Stimulated activated CD8-positive, alpha-beta memory T cell treated with anti-CD3 and anti-CD28 coated beads, Interleukin-4, amount 100 ng/mL, for 1 hour (primary cell): ENCODE measurements around the gene TMEM116.
"Not testable (repeated sequence)": the region's sequence is repeated elsewhere in the genome, so short reads cannot be mapped to it uniquely, and the experiment has no call there.

Experiments used
- DNase-seq, 2 donors: peaks; one replicate each; pipeline ENCODE4 v3.0.0-alpha.2; 2020; ENCODE audit warnings: low read depth in 2 of 2, low spot score in 1 of 2

Gene TMEM116

GRCh38 chr12:112012775-112013600 is at the start of gene TMEM116, which contains the start of gene ERP29:
Gene TMEM116 (minus strand): TSS chr12:112013165. CDS start chr12:112005270, 7,895 bp downstream.
Gene ERP29 (plus strand): TSS chr12:112013426. CDS start chr12:112013466, 40 bp downstream.
- peak; percentile 100 for DNase-seq

DNA sequence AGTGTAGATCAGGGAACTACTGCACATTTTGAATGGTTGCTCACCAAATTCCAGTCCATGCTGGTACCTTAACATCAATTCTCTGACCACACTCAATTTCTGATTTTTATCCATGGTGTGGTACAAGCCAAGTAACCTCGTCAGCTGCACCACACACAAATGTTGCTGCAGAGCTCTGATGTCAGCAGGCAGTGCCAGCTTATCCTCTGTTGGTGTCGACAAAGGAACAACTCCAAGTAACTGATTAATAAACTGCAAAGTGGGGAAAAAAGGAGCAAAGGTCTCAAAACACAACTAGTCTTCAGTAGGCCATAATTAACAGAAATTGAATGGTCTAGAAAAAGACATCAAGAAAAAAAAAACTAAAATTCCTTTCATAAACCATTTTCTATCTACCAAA is 48.2 kb upstream of the TMEM116 start:
- no peak for DNase-seq

DNA sequence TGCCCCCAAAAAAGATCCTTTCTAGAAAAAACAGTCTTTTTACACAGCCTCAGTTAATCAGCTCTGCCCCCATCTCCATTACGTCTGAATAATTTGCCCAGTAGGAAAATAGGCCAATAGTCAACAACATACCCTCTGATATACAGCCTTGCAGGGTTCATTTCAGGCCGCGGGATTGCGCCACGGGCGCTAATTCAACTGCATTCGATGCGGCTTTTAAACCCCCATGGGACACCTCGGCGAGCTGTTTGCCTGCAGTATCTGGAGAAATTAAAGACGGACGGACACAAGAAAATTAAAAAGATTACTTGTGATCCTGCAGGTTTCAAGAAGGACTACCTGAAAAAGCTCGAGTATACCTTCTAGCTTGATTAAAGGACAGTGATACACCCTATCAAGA is 36.4 kb upstream of the TMEM116 start:
- no peak for DNase-seq

GRCh38 chr12:112046003-112046402 is 33.0 kb upstream of the TMEM116 start:
- no peak for DNase-seq

GRCh38 chr12:112036614-112037013 is 23.6 kb upstream of the TMEM116 start:
- DNase-seq: not testable (repeated sequence)

GRCh38 chr12:112035219-112035785 is 22.3 kb upstream of the TMEM116 start:
- no peak for DNase-seq

DNA sequence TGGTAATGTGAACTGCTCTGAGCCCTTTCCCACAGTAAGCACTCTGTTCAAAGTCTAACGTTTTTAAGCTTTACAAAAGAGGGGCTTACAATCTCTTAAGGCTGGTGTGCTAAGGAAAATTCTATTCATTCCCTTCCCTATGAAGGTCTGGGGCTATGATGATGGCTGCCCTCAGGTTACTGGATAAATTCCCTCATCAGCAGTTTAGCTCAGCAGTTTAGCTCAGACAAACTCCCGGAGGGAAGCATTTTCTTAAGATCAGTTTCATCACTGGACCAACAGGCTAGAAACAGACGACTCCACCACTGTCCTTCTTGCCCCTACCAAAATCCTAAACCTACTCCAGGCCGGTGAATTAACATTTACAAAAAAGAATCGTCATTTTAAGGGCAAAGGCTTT is 19.3 kb upstream of the TMEM116 start:
- no peak for DNase-seq

DNA sequence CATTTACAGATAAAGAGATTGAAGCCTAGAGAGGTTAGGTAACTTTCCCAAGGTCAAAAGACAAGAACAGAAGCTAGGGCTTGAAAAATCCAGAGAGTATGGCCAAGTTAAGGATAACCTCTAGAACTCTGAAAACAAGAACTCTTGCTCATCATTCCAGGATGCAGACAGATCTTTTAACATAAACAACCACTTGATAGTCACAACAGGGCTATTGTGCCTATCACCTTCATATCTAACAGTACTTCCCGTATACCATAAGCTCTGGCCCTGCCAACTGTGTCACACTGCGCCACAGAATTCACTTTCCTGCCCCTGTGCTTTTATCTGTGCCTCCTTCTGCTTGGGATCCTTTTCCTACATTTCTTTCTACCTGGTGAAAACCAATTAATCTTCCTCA is 18.5 kb upstream of the TMEM116 start:
- no peak for DNase-seq

GRCh38 chr12:112029301-112029700 is 16.3 kb upstream of the TMEM116 start:
- DNase-seq: no peak

DNA sequence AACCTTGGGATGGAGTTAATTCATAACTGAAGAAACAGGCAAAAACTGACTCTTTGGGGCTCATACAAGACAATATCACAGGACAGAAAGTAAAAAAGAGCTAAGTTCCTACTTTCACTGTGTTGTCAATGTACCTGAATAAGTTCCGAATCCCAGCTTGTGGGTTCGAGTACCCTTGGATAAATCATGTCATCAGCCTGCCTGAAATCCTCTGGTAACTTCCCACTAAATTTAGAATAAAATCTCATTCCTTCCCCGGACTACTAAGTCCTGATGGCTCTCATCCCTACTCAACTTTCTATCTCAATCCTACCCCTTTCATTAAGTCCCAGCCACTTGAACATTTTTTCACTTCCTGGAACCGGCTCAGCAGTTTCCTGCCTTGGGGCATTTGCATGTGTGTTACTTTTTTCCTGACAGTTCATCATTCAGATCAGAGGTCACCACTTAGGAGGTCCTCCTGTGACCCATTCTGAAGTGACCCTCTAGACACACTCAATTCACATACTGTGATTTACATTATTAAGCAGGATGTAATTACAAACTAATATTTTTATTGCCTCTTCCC is 12.9 kb upstream of the TMEM116 start:
- DNase-seq: no peak

DNA sequence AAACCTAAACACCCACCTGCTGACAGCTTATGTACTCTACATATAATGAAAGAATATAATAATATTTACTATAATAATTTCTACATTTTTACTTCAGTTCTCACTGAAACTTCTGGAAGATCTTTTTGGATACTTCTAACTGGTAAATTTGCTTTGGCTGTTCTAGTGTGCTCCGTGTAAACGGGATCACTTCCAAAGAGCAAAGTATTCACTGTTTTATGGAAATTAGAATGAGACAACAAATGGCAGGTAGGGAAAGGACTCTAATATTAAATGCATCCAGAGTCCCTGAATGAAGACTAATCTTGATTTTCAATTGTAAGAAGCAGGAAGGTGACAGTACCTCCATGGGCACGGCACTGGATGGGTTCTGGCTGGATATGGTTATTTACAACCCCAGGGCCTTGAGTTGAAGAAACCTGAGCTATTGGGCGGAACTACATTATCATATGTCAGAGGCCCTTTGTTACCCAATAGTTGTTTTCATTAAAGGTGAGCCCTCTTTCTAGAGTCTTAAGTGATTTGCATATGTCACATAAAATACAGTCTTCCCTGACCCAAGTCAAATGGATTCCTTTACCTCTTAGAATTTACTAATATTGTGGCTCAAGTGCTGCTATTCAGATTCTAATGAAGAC is 10.9 kb upstream of the TMEM116 start:
- DNase-seq: no peak

- no peak for DNase-seq
These were observed 9.5 kb upstream of the TMEM116 start for GRCh38 chr12:112022241-112023016.

- DNase-seq: no peak
These were observed 8.0 kb upstream of the TMEM116 start for GRCh38 chr12:112020947-112021457.

DNA sequence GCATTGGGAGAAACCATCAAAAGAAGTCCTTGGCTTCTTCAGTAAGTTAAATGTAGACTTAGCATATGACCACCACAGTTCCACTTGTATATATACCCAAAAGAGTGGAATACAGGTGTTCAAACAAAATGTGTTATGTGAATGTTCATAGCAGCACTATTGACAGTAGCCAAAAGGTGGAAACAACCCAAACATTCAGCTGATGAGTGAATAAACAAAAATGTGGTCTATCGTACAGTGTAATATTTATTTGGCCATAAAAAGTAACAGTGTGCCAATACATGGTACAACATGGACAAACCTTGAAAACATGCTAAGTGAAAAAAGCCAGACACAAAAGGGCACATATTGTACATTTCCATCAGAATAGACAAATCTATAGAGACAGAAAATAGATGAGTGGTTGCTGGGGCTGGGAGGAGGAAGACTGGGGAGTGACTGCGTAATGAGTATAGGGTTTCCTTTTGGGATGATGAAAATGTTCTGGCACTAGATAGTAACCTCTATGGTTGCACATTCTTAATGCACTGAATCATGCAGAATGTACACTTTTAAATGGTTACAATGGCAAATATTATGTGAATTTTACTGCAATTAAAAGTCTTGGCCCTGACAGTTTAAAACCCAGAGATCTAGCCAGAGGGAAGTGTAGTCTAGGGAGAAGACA is 5.7 kb upstream of the TMEM116 start:
- DNase-seq: no peak

DNA sequence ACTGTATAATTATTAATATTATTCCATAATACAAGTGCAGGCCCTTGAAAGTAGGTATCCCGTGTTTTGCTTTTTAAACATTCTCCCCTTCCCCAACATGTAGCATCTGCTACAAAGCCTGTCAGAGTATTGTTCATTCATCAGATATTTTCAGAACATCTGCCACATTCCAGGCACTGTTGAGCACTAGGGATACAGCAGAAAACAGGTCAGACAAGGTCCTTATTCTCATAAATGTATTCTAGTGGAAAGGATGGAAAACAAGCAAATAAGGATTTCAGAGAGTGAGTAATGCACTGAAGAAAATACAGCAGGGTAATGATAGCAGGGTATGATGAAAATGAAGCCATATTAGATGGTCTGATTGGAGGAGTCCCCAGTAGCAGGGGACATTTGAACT is 4.1 kb upstream of the TMEM116 start:
- DNase-seq: no peak

GRCh38 chr12:112015938-112016337 is 3.0 kb upstream of the TMEM116 start:
- DNase-seq: no peak

GRCh38 chr12:112013601-112014402 is 837 bp upstream of the TMEM116 start:
- peak; percentile 28 to 38 for DNase-seq

DNA sequence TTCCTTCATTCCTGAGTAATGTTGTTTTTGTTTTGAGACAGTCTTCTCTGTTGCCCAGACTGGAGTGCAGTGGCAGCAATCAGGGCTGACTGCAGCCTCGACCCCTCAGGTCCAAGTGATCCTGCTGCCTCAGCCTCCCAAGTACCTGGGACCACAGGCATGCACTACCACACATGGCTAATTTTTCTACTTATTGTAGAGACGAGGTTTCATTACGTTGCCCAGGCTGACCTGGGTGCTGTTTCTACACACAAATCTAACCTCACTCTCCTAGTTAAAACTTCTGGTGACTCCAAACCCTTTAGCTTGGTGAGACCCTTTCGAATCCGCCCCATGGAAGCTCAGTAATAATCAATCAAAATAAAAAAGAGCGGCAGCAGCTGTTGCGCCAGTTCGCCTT is 1.3 kb downstream of the TMEM116 start:
- DNase-seq: no peak
